ENCODE results near the gene SNRPB2.

SNRPB2 gene

DNA sequence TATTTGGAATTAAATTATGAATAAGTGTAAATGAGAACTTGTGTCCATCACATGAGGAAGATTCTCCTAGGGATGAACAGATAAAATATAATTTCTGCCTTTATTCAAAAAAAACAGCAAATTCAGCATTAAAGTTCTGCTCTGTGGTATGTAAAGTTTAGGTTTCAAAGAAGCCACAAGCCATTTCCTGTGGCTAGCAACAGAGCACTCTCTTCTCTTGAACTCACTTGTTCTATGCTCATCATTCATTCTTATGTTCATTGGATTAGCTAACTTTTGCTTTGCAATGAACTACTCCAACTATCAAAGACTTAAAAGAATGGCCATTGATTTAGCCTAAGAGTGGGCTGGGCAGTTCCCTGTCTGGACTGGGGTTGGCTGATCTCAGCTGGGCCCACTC lies 20.8 kb upstream of the SNRPB2 start:
- H3K4me3 ChIP-seq (ENCODE audit: low read depth, low read length), result no peak overlapping the region
- TF ChIP-seq CTCF (IDR thresholded peaks at IDR 0.05; ENCODE audit: low read depth, low read length), result no peak

DNA sequence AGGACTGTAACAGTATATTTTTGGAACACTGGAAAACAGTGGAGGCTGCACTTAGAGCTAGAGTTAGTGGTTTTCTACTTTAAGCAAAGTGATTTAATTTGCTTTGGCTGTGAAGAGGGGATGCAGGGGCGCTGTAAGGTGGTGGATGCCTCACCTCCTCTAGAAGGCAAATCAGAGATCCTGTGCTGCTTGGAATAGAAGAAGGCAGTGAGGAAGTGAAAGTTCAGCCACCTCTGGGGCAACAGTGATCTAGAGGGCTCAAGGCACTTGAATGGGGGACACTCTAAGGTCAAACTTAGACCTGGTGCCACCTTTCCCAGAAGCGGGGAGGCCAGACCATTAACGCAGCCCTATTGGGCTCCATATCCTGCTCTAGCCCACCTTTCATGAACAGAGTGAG lies 19.0 kb upstream of the SNRPB2 start:
- no peak for TF ChIP-seq CTCF (IDR thresholded peaks at IDR 0.05; ENCODE audit: low read depth, low read length)
- no peak overlapping the region for H3K4me3 ChIP-seq (ENCODE audit: low read depth, low read length)

- no peak overlapping the region for H3K4me3 ChIP-seq (ENCODE audit: low read depth, low read length)
- TF ChIP-seq CTCF (IDR thresholded peaks at IDR 0.05; ENCODE audit: low read depth, low read length), result no peak
Measured at GRCh38 chr20:16711661-16712258, 18.1 kb upstream of the SNRPB2 start.

DNA sequence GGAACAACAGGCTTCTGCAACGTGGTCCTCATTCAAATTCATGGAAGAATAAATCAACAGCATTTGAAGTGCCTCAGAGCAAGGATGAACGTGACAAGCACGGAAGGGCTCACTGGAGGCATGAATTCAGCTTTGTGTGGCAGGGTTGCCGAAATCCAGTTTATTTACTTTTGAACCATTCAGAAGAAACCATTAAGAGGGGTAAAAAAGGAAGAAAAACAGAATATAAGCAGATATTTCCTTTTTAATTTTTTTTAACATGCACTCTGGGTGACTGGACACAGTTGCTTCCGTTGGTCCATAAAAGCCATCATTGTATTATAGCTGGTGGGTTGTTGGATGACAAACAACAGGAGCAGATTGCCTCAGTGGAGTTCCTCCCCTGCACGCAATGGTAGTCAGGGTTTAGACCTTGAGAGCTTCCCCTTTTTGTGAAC lies 17.3 kb upstream of the SNRPB2 start:
- no peak overlapping the region for H3K4me3 ChIP-seq (ENCODE audit: low read depth, low read length)
- TF ChIP-seq CTCF (IDR thresholded peaks at IDR 0.05; ENCODE audit: low read depth, low read length), result no peak

- TF ChIP-seq CTCF (IDR thresholded peaks at IDR 0.05; ENCODE audit: low read depth, low read length), result no peak
- no peak overlapping the region for H3K4me3 ChIP-seq (ENCODE audit: low read depth, low read length)
Measured at GRCh38 chr20:16713066-16713465, 16.8 kb upstream of the SNRPB2 start.

DNA sequence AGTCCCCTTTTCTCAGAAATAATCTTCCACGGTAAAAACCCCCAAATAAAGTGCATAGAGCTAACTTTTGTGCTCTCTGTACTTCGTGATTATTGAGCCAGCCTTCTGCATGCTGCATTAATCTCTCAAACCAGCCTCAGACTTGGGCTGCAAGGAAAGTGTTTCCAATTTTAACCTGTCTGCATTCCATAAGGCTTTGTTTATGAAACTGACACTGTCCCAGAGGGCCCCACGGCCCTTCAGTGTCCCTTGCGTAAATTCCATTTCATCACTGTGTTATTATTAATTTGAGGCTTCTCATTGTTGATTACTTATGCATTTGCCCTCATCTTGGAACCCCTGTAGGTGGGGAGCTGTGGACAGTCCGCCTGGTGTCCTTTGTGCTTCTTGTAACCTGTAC lies 15.6 kb upstream of the SNRPB2 start:
- TF ChIP-seq CTCF (IDR thresholded peaks at IDR 0.05; ENCODE audit: low read depth, low read length), result no peak
- no peak overlapping the region for H3K4me3 ChIP-seq (ENCODE audit: low read depth, low read length)

DNA sequence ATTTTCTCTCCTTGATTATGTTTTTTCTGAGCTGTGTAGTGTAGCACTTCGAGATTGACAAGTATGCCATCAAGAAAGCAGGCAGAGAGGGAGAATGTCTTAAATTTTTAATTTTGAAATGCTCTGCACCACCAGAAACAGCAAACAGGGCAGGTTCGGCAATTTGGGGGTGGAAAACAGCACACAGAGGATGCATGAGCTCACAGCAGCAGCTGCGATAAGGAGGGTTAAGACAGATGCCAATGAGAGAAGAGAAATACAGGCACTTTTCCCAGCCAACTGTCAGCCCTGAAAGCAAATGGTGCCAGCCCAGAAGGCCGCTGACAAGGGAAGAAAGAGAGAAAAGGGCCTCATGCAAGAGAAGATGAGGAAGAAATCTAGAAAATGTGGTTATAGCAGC lies 15.1 kb upstream of the SNRPB2 start:
- TF ChIP-seq CTCF (IDR thresholded peaks at IDR 0.05; ENCODE audit: low read depth, low read length), result no peak
- no peak overlapping the region for H3K4me3 ChIP-seq (ENCODE audit: low read depth, low read length)

Measured in WI38 (cell line).